ENCODE measurements around the gene TICAM1. TPM values are rescaled to one million over a fixed set of nuclear protein-coding genes. Genes with fewer than 3 reads are reported as not detected.

TICAM1 gene
- total and polyA plus RNA-seq, 2 of the 13 experiments (the other 11 are each of a cell fraction or from before 2014, with no cell fraction given) = 0.33 to 0.95 TPM

- TF ChIP-seq ZBTB10 (CRISPR knock-in tag; IDR thresholded peaks at IDR 0.05; ENCODE audit: borderline replicate concordance) = no peak
These were observed 15.1 kb downstream of the TICAM1 start (continued) for GRCh38 chr19:4816202-4816949.

- peaks cover 4% of the 10 kb centered on the region in 2 experiments; a peak in 2 of 5 replicates for H3K36me3 ChIP-seq (replicated peaks in 1 of 2; ENCODE audit: control insufficient read depth in 1 of 2, insufficient read depth in 2 of 2, low read length in 2 of 2)
- no peak overlapping the region for H2AFZ ChIP-seq (ENCODE audit: low read length)
- FAIRE-seq (peak; percentile 96), ATAC-seq (peak; percentile 82), DNase-seq (ENCODE audit: low spot score) (peak; percentile 93)
- peak overlapping the region; percentile 31; the same call in 1 of the 2 replicates for H3K9ac ChIP-seq (ENCODE audit: insufficient read depth, low read depth, low read length)
- H3K4me1 ChIP-seq (ENCODE audit: insufficient read depth, low read length) = peaks cover 37% of the 10 kb centered on the region
- intact Hi-C loops (cut with micrococcal nuclease; ENCODE audit: unreplicated experiment) = no loop called here
- no peaks in the 10 kb centered on the region for H3K9me3 ChIP-seq (ENCODE audit: low read length)
- H3K4me3 ChIP-seq (replicated peaks in 1 of 3; ENCODE audit: insufficient read depth in 1 of 3, low read depth in 2 of 3, low read length in 3 of 3) = peak overlapping the region in 1 of 3 experiments; percentile 27; a peak in 1 of 6 replicates
- BruUV-seq (replicated peaks) = no TSS peak
- peak overlapping the region; percentile 65 for H3K4me2 ChIP-seq (ENCODE audit: low read depth, low read length)
- WGBS (ENCODE audit: low lambda C conversion rate) = 31% methylated on average over 25 of the region's 28 CpGs
- POLR2A ChIA-PET = no interaction called here
- peak overlapping the region; percentile 45 for H3K27ac ChIP-seq (ENCODE audit: extremely low read length, insufficient read depth, low read length)
- in situ Hi-C loops (cut with HindIII; ENCODE audit: extremely low pct_ligation_motif_present, low pct_unique_long_range_greater_than_20kb) = no loop called here
- H4K20me1 ChIP-seq (ENCODE audit: insufficient read depth, low read length) = no peaks in the 10 kb centered on the region
- CTCF ChIA-PET (ENCODE audit: low intra/inter-chr PET ratio, low total read pairs) = no interaction called here
- H3K79me2 ChIP-seq (ENCODE audit: insufficient read depth, low read length) = no peaks in the 10 kb centered on the region
- H3K27me3 ChIP-seq (ENCODE audit: control insufficient read depth in 1 of 2, insufficient read depth in 2 of 2, low read length in 2 of 2) = no peaks in the 10 kb centered on the region
- TF ChIP-seq SATB2 (CRISPR knock-in tag; IDR thresholded peaks at IDR 0.05) = no peak
- TF ChIP-seq ZNF432 (CRISPR knock-in tag; IDR thresholded peaks at IDR 0.05; ENCODE audit: borderline replicate concordance) = no peak
- no peak for TF ChIP-seq ZNF768 (CRISPR knock-in tag; IDR thresholded peaks at IDR 0.05)
- TF ChIP-seq ZNF691 (CRISPR knock-in tag; IDR thresholded peaks at IDR 0.05; ENCODE audit: borderline replicate concordance, low read depth) = no peak
- TF ChIP-seq ZNF235 (CRISPR knock-in tag; IDR thresholded peaks at IDR 0.05; ENCODE audit: borderline replicate concordance) = no peak
- TF ChIP-seq CSRNP1 (CRISPR knock-in tag; IDR thresholded peaks at IDR 0.05) = 0 out of 2 replicates have a peak, but pooled peaks have one; percentile 62
- no peak for TF ChIP-seq GLI4 (CRISPR knock-in tag; IDR thresholded peaks at IDR 0.05; ENCODE audit: borderline replicate concordance)
- TF ChIP-seq RFX5 (IDR thresholded peaks at IDR 0.05; ENCODE audit: low read depth, low read length) = no peak
- no peak for TF ChIP-seq PHB2 (IDR thresholded peaks at IDR 0.05; ENCODE audit: partially characterized antibody)
These were observed 15.9 kb downstream of the TICAM1 start for GRCh38 chr19:4815426-4816201.

All from HepG2 (cell line).